ENCODE results near the gene FMO3. TPM values are rescaled to one million over a fixed set of nuclear protein-coding genes. Genes with fewer than 3 reads are reported as not detected.

The FMO3 gene
- total RNA-seq, 4 donors from 2014 or later: 3.2 to 16.5 (median 5.9) TPM

- DNase-seq (ENCODE audit: low spot score) (no peak), ATAC-seq (ENCODE audit: low FRiP score) (no peak)
- TF ChIP-seq CTCF (IDR thresholded peaks at IDR 0.05): no peak
Measured at GRCh38 chr1:171155484-171155883, 64.8 kb downstream of the FMO3 start.

- TF ChIP-seq CTCF (IDR thresholded peaks at IDR 0.05): no peak
- no peak for DNase-seq (ENCODE audit: low spot score)
- no peak for ATAC-seq (ENCODE audit: low FRiP score)
Measured at GRCh38 chr1:171158096-171158495, 67.4 kb downstream of the FMO3 start.

GRCh38 chr1:171158551-171158950 is 67.8 kb downstream of the FMO3 start:
- ATAC-seq (ENCODE audit: low FRiP score): no peak
- no peak for TF ChIP-seq CTCF (IDR thresholded peaks at IDR 0.05)
- no peak for DNase-seq (ENCODE audit: low spot score)

GRCh38 chr1:171159148-171159547 is 68.4 kb downstream of the FMO3 start:
- DNase-seq (ENCODE audit: low spot score) (no peak), ATAC-seq (ENCODE audit: low FRiP score) (no peak)
- no peak for TF ChIP-seq CTCF (IDR thresholded peaks at IDR 0.05)

- no peak for TF ChIP-seq CTCF (IDR thresholded peaks at IDR 0.05)
- ATAC-seq (ENCODE audit: low FRiP score) (no peak), DNase-seq (ENCODE audit: low spot score) (no peak)
Measured at GRCh38 chr1:171160211-171160610, 69.5 kb downstream of the FMO3 start.

GRCh38 chr1:171160639-171161354 is 70.1 kb downstream of the FMO3 start:
- DNase-seq (ENCODE audit: low spot score) (no peak), ATAC-seq (ENCODE audit: low FRiP score) (no peak)
- TF ChIP-seq CTCF (IDR thresholded peaks at IDR 0.05): no peak

GRCh38 chr1:171161431-171161830 is 70.7 kb downstream of the FMO3 start:
- TF ChIP-seq CTCF (IDR thresholded peaks at IDR 0.05): no peak
- ATAC-seq (ENCODE audit: low FRiP score) (no peak), DNase-seq (ENCODE audit: low spot score) (no peak)
